ENCODE results near the gene DAPK2.
A peak's percentile ranks its signal among the peaks of the same experiment; 100 is the strongest.
"Not testable (repeated sequence)": the region's sequence is repeated elsewhere in the genome, so short reads cannot be mapped to it uniquely, and the experiment has no call there.

DAPK2 gene

GRCh38 chr15:63970621-63971426, 75.5 kb downstream of the DAPK2 start:
- no peak for DNase-seq

- no peak for DNase-seq
These were observed 76.4 kb downstream of the DAPK2 start for GRCh38 chr15:63969652-63970421.

- DNase-seq: no peak
These were observed 77.6 kb downstream of the DAPK2 start for GRCh38 chr15:63968700-63969099.

- no peak for DNase-seq
These were observed 78.2 kb downstream of the DAPK2 start for GRCh38 chr15:63968122-63968524.

- DNase-seq: no peak
These were observed 78.7 kb downstream of the DAPK2 start for GRCh38 chr15:63967616-63968015.

GRCh38 chr15:63962947-63963721, 83.2 kb downstream of the DAPK2 start:
- not testable (repeated sequence) for DNase-seq

GRCh38 chr15:63953524-63953923, 92.8 kb downstream of the DAPK2 start:
- DNase-seq: no peak

- no peak for DNase-seq
These were observed 95.3 kb downstream of the DAPK2 start for GRCh38 chr15:63950911-63951481.

GRCh38 chr15:63948971-63949370, 97.3 kb downstream of the DAPK2 start:
- DNase-seq: no peak

GRCh38 chr15:63948436-63948835, 97.8 kb downstream of the DAPK2 start:
- DNase-seq: no peak

GRCh38 chr15:63947228-63947627, 99.1 kb downstream of the DAPK2 start:
- DNase-seq: no peak

- no peak for DNase-seq
These were observed 99.7 kb downstream of the DAPK2 start for GRCh38 chr15:63946524-63947065.

GRCh38 chr15:63945838-63946298, 100.4 kb downstream of the DAPK2 start:
- DNase-seq: no peak

GRCh38 chr15:63945007-63945788, 101.1 kb downstream of the DAPK2 start:
- DNase-seq: peak; percentile 44

- DNase-seq: no peak
These were observed 101.7 kb downstream of the DAPK2 start for GRCh38 chr15:63944681-63944955.

- no peak for DNase-seq
These were observed 102.2 kb downstream of the DAPK2 start for GRCh38 chr15:63943829-63944680.

GRCh38 chr15:63942486-63943365, 103.6 kb downstream of the DAPK2 start:
- no peak for DNase-seq

GRCh38 chr15:63941698-63942465, 104.4 kb downstream of the DAPK2 start:
- no peak for DNase-seq

GRCh38 chr15:63940966-63941620, 105.2 kb downstream of the DAPK2 start:
- peak; percentile 39 for DNase-seq

Data from NCI-H1694 (cell line).